ENCODE measurements around the gene AKT1. TPM values are rescaled to one million over a fixed set of nuclear protein-coding genes. Genes with fewer than 3 reads are reported as not detected.

The AKT1 gene
- total and polyA plus RNA-seq, 2 of the 13 experiments (the other 11 are each of a cell fraction or from before 2014, with no cell fraction given) = 96.2 to 116 TPM

DNA sequence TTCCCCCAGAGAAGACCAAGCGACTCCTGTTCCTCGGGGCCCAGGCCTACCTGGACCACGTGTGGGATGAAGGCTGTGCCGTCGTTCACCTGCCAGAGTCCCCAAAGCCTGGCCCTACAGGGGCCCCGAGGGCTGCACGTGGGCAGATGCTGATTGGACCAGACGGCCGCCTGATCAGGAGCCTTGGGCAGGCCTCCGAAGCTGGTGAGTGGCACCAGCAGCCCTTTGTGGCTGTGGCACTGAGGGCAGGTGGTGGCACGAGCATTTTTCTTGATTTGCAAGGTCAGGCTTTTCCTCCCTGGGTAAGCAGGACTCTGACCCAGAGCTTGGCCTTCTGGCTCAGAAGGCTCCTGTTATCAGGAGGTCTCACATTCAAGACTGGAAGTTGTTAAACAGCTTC is 39.9 kb downstream of the AKT1 start:
- H3K9ac ChIP-seq (ENCODE audit: insufficient read depth, low read depth, low read length) = no peak overlapping the region
- peak overlapping the region; percentile 88 for H3K27ac ChIP-seq (ENCODE audit: extremely low read length, insufficient read depth, low read length)
- no peaks in the 10 kb centered on the region for H3K9me3 ChIP-seq (ENCODE audit: low read length)
- CTCF ChIA-PET (ENCODE audit: low intra/inter-chr PET ratio, low total read pairs) = no interaction called here
- peak overlapping the region; percentile 94; the same call in 1 of the 2 replicates for H3K4me2 ChIP-seq (ENCODE audit: low read depth, low read length)
- FAIRE-seq (no peak), DNase-seq (ENCODE audit: low spot score) (no peak), ATAC-seq (no peak)
- 71% methylated on average over 3 of the region's 11 CpGs for whole genome bisulfite sequencing (ENCODE audit: low lambda C conversion rate)
- H3K4me1 ChIP-seq (ENCODE audit: insufficient read depth, low read length) = peaks cover 44% of the 10 kb centered on the region
- H2AFZ ChIP-seq (ENCODE audit: low read length) = no peak overlapping the region
- H4K20me1 ChIP-seq (ENCODE audit: insufficient read depth, low read length) = peaks cover 40% of the 10 kb centered on the region
- no TSS peak for BruUV-seq (replicated peaks)
- POLR2A ChIA-PET = interaction anchor here (1.1 to 3.5 kb wide), 2 partner anchors 10 to 14 kb away, joined by 5 to 32 read pairs; no protein-coding TSS in a partner anchor
- H3K27me3 ChIP-seq (ENCODE audit: control insufficient read depth in 1 of 2, insufficient read depth in 2 of 2, low read length in 2 of 2) = no peaks in the 10 kb centered on the region
- TF ChIP-seq AGO2 (optimal IDR thresholded peaks at IDR 0.05; ENCODE audit: low read depth, low read length) (peak; percentile 94), TOPORS (CRISPR knock-in tag; IDR thresholded peaks at IDR 0.05) (0 out of 2 replicates have a peak, but pooled peaks have one; percentile 6), ZNF672 (CRISPR knock-in tag; IDR thresholded peaks at IDR 0.05) (no peak), ZNF138 (CRISPR knock-in tag; IDR thresholded peaks at IDR 0.05; ENCODE audit: low read depth) (no peak), AGO1 (IDR thresholded peaks at IDR 0.05; ENCODE audit: low read depth, low read length, poor library complexity, severe bottlenecking) (peak; percentile 93), HNRNPL (IDR thresholded peaks at IDR 0.05; ENCODE audit: low read depth, low read length) (0 out of 2 replicates have a peak, but pooled peaks have one; percentile 52), MAZ (IDR thresholded peaks at IDR 0.05; ENCODE audit: borderline replicate concordance, low read depth, low read length) (no peak), MAZ (CRISPR knock-in tag; IDR thresholded peaks at IDR 0.05; ENCODE audit: low read depth) (no peak), ZNF318 (CRISPR knock-in tag; IDR thresholded peaks at IDR 0.05) (no peak), JUN (CRISPR knock-in tag; IDR thresholded peaks at IDR 0.05) (no peak), POLR2A (IDR thresholded peaks at IDR 0.05; ENCODE audit: insufficient read depth in 1 of 2, low read depth in 2 of 2, low read length in 2 of 2) (0 out of 4 replicates have a peak, but pooled peaks of 1 of the 2 experiments have one; percentile 22), MAFK (conservative IDR thresholded peaks at IDR 0.05 in 1 of 2, IDR thresholded peaks at IDR 0.05 in 1 of 2; ENCODE audit: low read length in 2 of 2) (peak in 1 of 2 experiments; percentile 26; a peak in 1 of 4 replicates), RBFOX2 (IDR thresholded peaks at IDR 0.05; ENCODE audit: low read depth, low read length) (peak; percentile 76)
- TF ChIP-seq, protein P1, sequence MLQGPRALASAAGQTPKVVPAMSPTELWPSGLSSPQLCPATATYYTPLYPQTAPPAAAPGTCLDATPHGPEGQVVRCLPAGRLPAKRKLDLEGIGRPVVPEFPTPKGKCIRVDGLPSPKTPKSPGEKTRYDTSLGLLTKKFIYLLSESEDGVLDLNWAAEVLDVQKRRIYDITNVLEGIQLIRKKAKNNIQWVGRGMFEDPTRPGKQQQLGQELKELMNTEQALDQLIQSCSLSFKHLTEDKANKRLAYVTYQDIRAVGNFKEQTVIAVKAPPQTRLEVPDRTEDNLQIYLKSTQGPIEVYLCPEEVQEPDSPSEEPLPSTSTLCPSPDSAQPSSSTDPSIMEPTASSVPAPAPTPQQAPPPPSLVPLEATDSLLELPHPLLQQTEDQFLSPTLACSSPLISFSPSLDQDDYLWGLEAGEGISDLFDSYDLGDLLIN (CRISPR knock-in tag; IDR thresholded peaks at IDR 0.05; ENCODE audit: borderline replicate concordance) = no peak
- intact Hi-C loops (cut with micrococcal nuclease; ENCODE audit: unreplicated experiment) = no loop called here
- peaks cover 47% of the 10 kb centered on the region for H3K79me2 ChIP-seq (ENCODE audit: insufficient read depth, low read length)
- peaks cover 13 to 42% of the 10 kb centered on the region in 2 experiments for H3K36me3 ChIP-seq (replicated peaks in 1 of 2; ENCODE audit: control insufficient read depth in 1 of 2, insufficient read depth in 2 of 2, low read length in 2 of 2)
- H3K4me3 ChIP-seq (replicated peaks in 1 of 3; ENCODE audit: insufficient read depth in 1 of 3, low read depth in 2 of 3, low read length in 3 of 3) = peak overlapping the region in 1 of 3 experiments; percentile 17; a peak in 1 of 6 replicates
- in situ Hi-C loops (cut with HindIII; ENCODE audit: extremely low pct_ligation_motif_present, low pct_unique_long_range_greater_than_20kb) = no loop called here
